ENCODE data around the gene TBC1D9B.

DNA sequence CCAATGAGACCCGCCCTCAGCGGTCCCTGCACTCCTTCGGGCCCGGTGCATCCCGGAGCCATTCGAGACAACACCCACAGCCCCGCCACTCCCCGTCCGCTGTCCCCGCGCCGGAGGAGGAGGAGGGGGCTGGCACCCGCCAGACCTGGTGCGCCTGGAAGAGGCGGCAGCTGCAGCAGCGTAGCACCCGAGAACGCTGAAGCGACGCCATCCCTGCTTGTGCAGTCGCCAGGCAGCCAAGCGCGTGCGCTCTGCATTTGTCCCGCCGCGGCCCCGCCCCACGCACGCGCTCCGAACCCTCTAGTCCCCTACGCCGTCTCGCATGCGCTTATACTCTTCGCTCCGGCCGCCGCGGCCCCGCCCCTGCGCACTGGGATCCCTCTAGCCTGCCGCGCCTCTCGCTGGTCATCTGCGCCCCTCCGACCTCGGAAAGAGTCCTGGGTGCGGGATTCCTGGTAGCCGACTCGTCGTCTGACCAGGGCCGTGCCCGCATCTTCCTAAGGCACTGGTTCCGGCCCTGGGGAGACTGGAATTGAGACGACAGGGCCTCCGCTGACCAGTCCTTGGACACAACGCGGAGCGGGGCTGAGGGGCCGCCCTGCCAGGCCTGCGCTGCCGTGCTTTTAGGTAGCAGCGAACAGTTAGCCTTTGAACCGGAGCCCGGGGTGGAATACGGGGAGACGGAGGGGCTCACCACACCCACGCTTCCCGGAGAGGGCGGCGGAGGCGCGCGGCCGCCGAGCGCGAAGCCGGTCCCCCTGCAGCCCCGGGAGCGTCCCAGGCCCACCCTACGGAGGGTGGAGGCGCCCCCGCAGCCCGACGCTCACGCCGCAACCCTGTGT is 48.9 kb downstream of the TBC1D9B start, which contains the start of gene MRNIP:
- TF ChIP-seq, protein P1, sequence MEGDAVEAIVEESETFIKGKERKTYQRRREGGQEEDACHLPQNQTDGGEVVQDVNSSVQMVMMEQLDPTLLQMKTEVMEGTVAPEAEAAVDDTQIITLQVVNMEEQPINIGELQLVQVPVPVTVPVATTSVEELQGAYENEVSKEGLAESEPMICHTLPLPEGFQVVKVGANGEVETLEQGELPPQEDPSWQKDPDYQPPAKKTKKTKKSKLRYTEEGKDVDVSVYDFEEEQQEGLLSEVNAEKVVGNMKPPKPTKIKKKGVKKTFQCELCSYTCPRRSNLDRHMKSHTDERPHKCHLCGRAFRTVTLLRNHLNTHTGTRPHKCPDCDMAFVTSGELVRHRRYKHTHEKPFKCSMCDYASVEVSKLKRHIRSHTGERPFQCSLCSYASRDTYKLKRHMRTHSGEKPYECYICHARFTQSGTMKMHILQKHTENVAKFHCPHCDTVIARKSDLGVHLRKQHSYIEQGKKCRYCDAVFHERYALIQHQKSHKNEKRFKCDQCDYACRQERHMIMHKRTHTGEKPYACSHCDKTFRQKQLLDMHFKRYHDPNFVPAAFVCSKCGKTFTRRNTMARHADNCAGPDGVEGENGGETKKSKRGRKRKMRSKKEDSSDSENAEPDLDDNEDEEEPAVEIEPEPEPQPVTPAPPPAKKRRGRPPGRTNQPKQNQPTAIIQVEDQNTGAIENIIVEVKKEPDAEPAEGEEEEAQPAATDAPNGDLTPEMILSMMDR (conservative IDR thresholded peaks at IDR 0.05 in 1 of 2, IDR thresholded peaks at IDR 0.05 in 1 of 2; ENCODE audit: extremely low read depth in 1 of 2, insufficient read depth in 1 of 2, low read depth in 1 of 2, low read length in 2 of 2): peak in 1 of 2 donors; percentile 25
- TF ChIP-seq EZH2 (IDR thresholded peaks at IDR 0.05; ENCODE audit: borderline replicate concordance, low read length): no peak
